GM12874 (cell line): ENCODE results near the gene IL9R.

Source experiments
- CTCF ChIP-seq: IDR thresholded peaks from 2 replicates; pipeline ENCODE4 v1.5.1; 2011; ENCODE audit warnings: low read depth, mild to moderate bottlenecking, control low read depth, low read length, moderate library complexity; ENCODE audit not compliant: insufficient read depth

IL9R gene

GRCh38 chrX:156005144-156005543 lies 7.6 kb downstream of the IL9R start:
- TF ChIP-seq CTCF: no peak

- TF ChIP-seq CTCF: no peak
Observed at GRCh38 chrX:156008915-156009314, 11.4 kb downstream of the IL9R start.
